ENCODE results near the gene TXNDC12.

TXNDC12 gene

GRCh38 chr1:51990478-51990965 lies 64.5 kb downstream of the TXNDC12 start, which contains the start of gene RAB3B:
RAB3B (minus strand) TSS chr1:51990700; CDS start chr1:51977117, 13,583 bp downstream.
- DNase-seq, result peak; percentile 60

- DNase-seq, result peak; percentile 3
These were observed 65.2 kb downstream of the TXNDC12 start for GRCh38 chr1:51989582-51990477.

GRCh38 chr1:51988254-51988653 lies 66.7 kb downstream of the TXNDC12 start:
- no peak for DNase-seq

- no peak for DNase-seq
These were observed 68.3 kb downstream of the TXNDC12 start for GRCh38 chr1:51986718-51987117.

GRCh38 chr1:51982161-51982560 lies 72.8 kb downstream of the TXNDC12 start:
- DNase-seq, result no peak

DNA sequence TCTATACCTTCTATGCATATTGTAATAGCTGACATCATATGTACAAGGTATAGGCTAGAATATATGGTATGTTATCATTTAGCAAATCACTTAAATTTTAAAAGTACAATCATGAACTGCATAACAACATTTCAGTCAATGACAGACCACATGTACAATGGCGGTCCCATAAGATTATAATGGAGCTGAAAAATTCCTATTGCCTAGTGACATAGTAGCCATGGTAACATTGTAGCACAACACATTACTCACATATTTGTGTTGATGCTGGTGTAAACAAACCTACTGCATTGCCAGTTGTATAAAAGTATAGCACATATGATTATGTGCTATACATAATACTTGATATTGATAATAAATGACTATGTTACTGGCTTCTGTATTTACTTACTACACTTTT lies 73.4 kb downstream of the TXNDC12 start:
- DNase-seq, result no peak

GRCh38 chr1:51978099-51978498 lies 76.9 kb downstream of the TXNDC12 start:
- no peak for DNase-seq

GRCh38 chr1:51976846-51977602 lies 78.0 kb downstream of the TXNDC12 start:
- no peak for DNase-seq

- no peak for DNase-seq
These were observed 81.2 kb downstream of the TXNDC12 start for GRCh38 chr1:51973587-51974474.

Measured in effector CD4-positive, alpha-beta T cell (primary cell).